ENCODE measurements around the gene ELF2.

The ELF2 gene

DNA sequence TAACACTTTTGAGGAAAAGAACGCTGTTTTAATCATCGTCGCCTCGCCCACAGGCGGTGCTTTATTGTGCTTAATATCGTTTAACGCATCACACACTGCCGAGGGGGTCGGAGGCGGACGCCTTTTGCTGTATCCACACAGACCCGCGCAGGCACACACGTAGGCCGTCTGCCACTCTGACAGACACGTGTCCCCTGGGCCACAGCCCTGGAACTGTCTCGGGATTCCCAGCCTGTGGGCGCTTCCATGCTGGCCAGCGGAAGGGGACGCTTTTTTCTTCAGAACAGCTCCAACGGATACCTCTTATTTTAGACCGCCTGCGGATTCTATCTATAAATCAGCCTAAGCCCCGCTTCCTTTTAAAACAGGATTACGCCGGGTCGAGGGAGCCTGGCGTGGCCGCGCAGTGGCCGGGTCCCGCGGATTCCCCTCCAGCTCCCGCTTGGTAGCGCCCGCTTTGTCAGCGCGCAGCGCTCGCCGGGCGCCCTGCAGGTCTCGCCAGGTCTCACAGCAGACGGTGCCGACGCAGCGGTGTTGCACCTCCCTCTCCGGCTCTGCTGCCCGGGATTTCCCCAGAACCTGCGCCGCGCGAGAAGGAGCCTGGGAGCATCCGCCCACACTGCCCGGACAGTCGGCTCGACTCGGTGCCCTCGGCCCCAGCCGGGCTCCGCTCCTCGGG is 161.6 kb downstream of the ELF2 start, which contains the start of gene NOCT (continued):
- TF ChIP-seq GLIS2 (tag by site-specific recombination; IDR thresholded peaks at IDR 0.05): no peak
- TF ChIP-seq ZBTB20 (tag by site-specific recombination; IDR thresholded peaks at IDR 0.05): peak; percentile 91
- TF ChIP-seq ZNF610 (tag by site-specific recombination; IDR thresholded peaks at IDR 0.05; ENCODE audit: borderline replicate concordance): peak; percentile 32; the same call in 1 of the 2 replicates
- peak; percentile 41 for TF ChIP-seq ZNF394 (tag by site-specific recombination; IDR thresholded peaks at IDR 0.05; ENCODE audit: borderline replicate concordance)
- no peak for TF ChIP-seq KLF1 (tag by site-specific recombination; IDR thresholded peaks at IDR 0.05)
- TF ChIP-seq GFI1B (tag by site-specific recombination; IDR thresholded peaks at IDR 0.05): no peak
- peak; percentile 71 for TF ChIP-seq ZBTB8A (tag by site-specific recombination; IDR thresholded peaks at IDR 0.05)
- no peak for TF ChIP-seq ZNF548 (tag by site-specific recombination; IDR thresholded peaks at IDR 0.05)
- TF ChIP-seq ZNF843 (tag by site-specific recombination; IDR thresholded peaks at IDR 0.05): no peak; the same call in 1 of the 2 replicates
- TF ChIP-seq ZBTB17 (tag by site-specific recombination; IDR thresholded peaks at IDR 0.05): peak; percentile 45
- no peak for TF ChIP-seq ZNF175 (tag by site-specific recombination; IDR thresholded peaks at IDR 0.05)
- TF ChIP-seq ZBTB1 (tag by site-specific recombination; IDR thresholded peaks at IDR 0.05): no peak
- no peak for TF ChIP-seq ZNF544 (tag by site-specific recombination; IDR thresholded peaks at IDR 0.05)
- no peak for TF ChIP-seq SCRT1 (tag by site-specific recombination; IDR thresholded peaks at IDR 0.05; ENCODE audit: borderline replicate concordance)
- no peak for TF ChIP-seq ZNF558 (tag by site-specific recombination; IDR thresholded peaks at IDR 0.05)
- 0 out of 2 replicates have a peak, but pooled peaks have one; percentile 20 for TF ChIP-seq ZSCAN4 (tag by site-specific recombination; IDR thresholded peaks at IDR 0.05)
- TF ChIP-seq HOXA7 (CRISPR knock-in tag; IDR thresholded peaks at IDR 0.05; ENCODE audit: borderline replicate concordance): no peak
- peak; percentile 41; the same call in 1 of the 2 replicates for TF ChIP-seq ZXDB (tag by site-specific recombination; IDR thresholded peaks at IDR 0.05)
- no peak for TF ChIP-seq IKZF3 (tag by site-specific recombination; IDR thresholded peaks at IDR 0.05)
- TF ChIP-seq ZNF629 (tag by site-specific recombination; IDR thresholded peaks at IDR 0.05): no peak; the same call in 1 of the 2 replicates
- TF ChIP-seq WT1 (tag by site-specific recombination; IDR thresholded peaks at IDR 0.05): no peak
- TF ChIP-seq, protein P1, sequence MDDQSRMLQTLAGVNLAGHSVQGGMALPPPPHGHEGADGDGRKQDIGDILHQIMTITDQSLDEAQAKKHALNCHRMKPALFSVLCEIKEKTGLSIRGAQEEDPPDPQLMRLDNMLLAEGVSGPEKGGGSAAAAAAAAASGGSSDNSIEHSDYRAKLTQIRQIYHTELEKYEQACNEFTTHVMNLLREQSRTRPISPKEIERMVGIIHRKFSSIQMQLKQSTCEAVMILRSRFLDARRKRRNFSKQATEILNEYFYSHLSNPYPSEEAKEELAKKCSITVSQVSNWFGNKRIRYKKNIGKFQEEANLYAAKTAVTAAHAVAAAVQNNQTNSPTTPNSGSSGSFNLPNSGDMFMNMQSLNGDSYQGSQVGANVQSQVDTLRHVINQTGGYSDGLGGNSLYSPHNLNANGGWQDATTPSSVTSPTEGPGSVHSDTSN (CRISPR knock-in tag; IDR thresholded peaks at IDR 0.05): 0 out of 2 replicates have a peak, but pooled peaks have one; percentile 17
- TF ChIP-seq MEIS1 (CRISPR knock-in tag; IDR thresholded peaks at IDR 0.05; ENCODE audit: borderline replicate concordance): no peak
- TF ChIP-seq, protein P2, sequence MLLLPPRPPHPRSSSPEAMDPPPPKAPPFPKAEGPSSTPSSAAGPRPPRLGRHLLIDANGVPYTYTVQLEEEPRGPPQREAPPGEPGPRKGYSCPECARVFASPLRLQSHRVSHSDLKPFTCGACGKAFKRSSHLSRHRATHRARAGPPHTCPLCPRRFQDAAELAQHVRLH (tag by site-specific recombination; IDR thresholded peaks at IDR 0.05): no peak
- no peak for TF ChIP-seq ZNF707 (tag by site-specific recombination; IDR thresholded peaks at IDR 0.05)
- TF ChIP-seq HOXC10 (CRISPR knock-in tag; IDR thresholded peaks at IDR 0.05): no peak
- no peak for TF ChIP-seq ZNF404 (tag by site-specific recombination; IDR thresholded peaks at IDR 0.05)
- TF ChIP-seq ZNF140 (tag by site-specific recombination; IDR thresholded peaks at IDR 0.05): no peak
- TF ChIP-seq EGR2 (tag by site-specific recombination; IDR thresholded peaks at IDR 0.05; ENCODE audit: low read depth): peak; percentile 26; the same call in 1 of the 2 replicates
- no peak for TF ChIP-seq ZNF514 (tag by site-specific recombination; IDR thresholded peaks at IDR 0.05)
- TF ChIP-seq MYNN (tag by site-specific recombination; IDR thresholded peaks at IDR 0.05; ENCODE audit: borderline replicate concordance): no peak
- TF ChIP-seq, protein P3, sequence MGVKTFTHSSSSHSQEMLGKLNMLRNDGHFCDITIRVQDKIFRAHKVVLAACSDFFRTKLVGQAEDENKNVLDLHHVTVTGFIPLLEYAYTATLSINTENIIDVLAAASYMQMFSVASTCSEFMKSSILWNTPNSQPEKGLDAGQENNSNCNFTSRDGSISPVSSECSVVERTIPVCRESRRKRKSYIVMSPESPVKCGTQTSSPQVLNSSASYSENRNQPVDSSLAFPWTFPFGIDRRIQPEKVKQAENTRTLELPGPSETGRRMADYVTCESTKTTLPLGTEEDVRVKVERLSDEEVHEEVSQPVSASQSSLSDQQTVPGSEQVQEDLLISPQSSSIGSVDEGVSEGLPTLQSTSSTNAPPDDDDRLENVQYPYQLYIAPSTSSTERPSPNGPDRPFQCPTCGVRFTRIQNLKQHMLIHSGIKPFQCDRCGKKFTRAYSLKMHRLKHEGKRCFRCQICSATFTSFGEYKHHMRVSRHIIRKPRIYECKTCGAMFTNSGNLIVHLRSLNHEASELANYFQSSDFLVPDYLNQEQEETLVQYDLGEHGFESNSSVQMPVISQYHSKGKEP (tag by site-specific recombination; IDR thresholded peaks at IDR 0.05): no peak
- no peak for TF ChIP-seq ZNF704 (tag by site-specific recombination; IDR thresholded peaks at IDR 0.05)
- no peak for TF ChIP-seq ZNF785 (tag by site-specific recombination; IDR thresholded peaks at IDR 0.05)
- peak; percentile 90 for TF ChIP-seq ZBTB26 (tag by site-specific recombination; optimal IDR thresholded peaks at IDR 0.05)
- TF ChIP-seq ZNF626 (tag by site-specific recombination; IDR thresholded peaks at IDR 0.05): no peak
